GM12878 (cell line): ENCODE measurements around the gene XPNPEP2. TPM values are rescaled to one million over a fixed set of nuclear protein-coding genes. Genes with fewer than 3 reads are reported as not detected.

Experiments used
- ATAC-seq: fragments of 200-7000 bp; cut with Tn5 transposase; 3 replicates; pipeline ENCODE4 v1.9.1; 2020; ENCODE audit warnings: mild to moderate bottlenecking, moderate library complexity
- BruUV-seq: library from RNA; stranded (reverse); fragments of 400-500 nt; replicated peaks from 2 replicates; lab custom pipeline; 2021; lab: Mats Ljungman, UMichigan
- CTCF ChIA-PET: fragments of 300-600 bp; sonication (Branson Sonifier 250); formaldehyde crosslinking; extraction: SDS; loops from one replicate; lab custom pipeline; 2021; ENCODE audit warnings: inconsistent platforms; lab: Yijun Ruan, JAX
- POLR2A ChIA-PET: fragments of 350-600 bp; formaldehyde crosslinking; extraction: SDS; loops from one replicate; lab custom pipeline; 2021; ENCODE audit warnings: inconsistent platforms; lab: Charles Lee
- RAD21 ChIA-PET: fragments of 300-600 bp; sonication (Branson Sonifier 250); formaldehyde crosslinking; loops from one replicate; lab custom pipeline; 2023; ENCODE audit warnings: antibody characterized with exemption; ENCODE audit not compliant: unreplicated experiment; lab: Charles Lee
- SMC1A ChIA-PET: fragments of 300-600 bp; sonication (Branson Sonifier 250); formaldehyde crosslinking; loops from one replicate; lab custom pipeline; 2023; ENCODE audit not compliant: unreplicated experiment, uncharacterized antibody; lab: Charles Lee
- DNase-seq: peaks from one replicate; pipeline ENCODE4 v3.0.0-alpha.2; 2011; ENCODE audit warnings: low read depth, low spot score
- FAIRE-seq: peaks from 3 replicates; lab custom pipeline; 2011; peaks lifted over from hg19 to GRCh38; lab: Jason Lieb, UNC
- H2AFZ ChIP-seq: 2 replicates; pipeline ENCODE4 v1.6.0; 2011; ENCODE audit warnings: low read depth, low read length, control low read depth; ENCODE audit not compliant: control insufficient read depth
- H3K27ac ChIP-seq: 2 replicates; pipeline ENCODE4 v1.5.1; 2011; ENCODE audit warnings: control low read depth; ENCODE audit not compliant: control insufficient read depth, insufficient read depth
- H3K27me3 ChIP-seq, 2 experiments: replicated peaks in 1 of 2; 2 replicates each; pipeline versions ENCODE4 v1.6.0 to v1.6.1; 2011; ENCODE audit warnings: low read length in 1 of 2; ENCODE audit not compliant: control insufficient read depth in 2 of 2, insufficient read depth in 2 of 2
- H3K36me3 ChIP-seq, 2 experiments: 2 replicates each; pipeline ENCODE4 v1.5.1; 2011; ENCODE audit warnings: low read length in 1 of 2; ENCODE audit not compliant: control insufficient read depth in 2 of 2, insufficient read depth in 2 of 2
- H3K4me1 ChIP-seq: 2 replicates; pipeline ENCODE4 v1.6.1; 2011; ENCODE audit warnings: mild to moderate bottlenecking, low read length, moderate library complexity, mixed read lengths; ENCODE audit not compliant: control insufficient read depth, insufficient read depth
- H3K4me2 ChIP-seq: 2 replicates; pipeline ENCODE4 v1.6.0; 2011; ENCODE audit warnings: control low read depth; ENCODE audit not compliant: control insufficient read depth, insufficient read depth
- H3K4me3 ChIP-seq: fragments of 200-600 bp; sonication (generic); 2 replicates; pipeline ENCODE4 v1.5.1; 2016
- H3K79me2 ChIP-seq: 2 replicates; pipeline ENCODE4 v1.6.0; 2011; ENCODE audit warnings: low read length; ENCODE audit not compliant: control insufficient read depth, insufficient read depth
- H3K9ac ChIP-seq: 2 replicates; pipeline ENCODE4 v1.8.0; 2011; ENCODE audit warnings: low read length, control low read depth, mixed read lengths; ENCODE audit not compliant: control insufficient read depth, insufficient read depth
- H3K9me3 ChIP-seq: replicated peaks from 3 replicates; pipeline ENCODE4 v1.5.1; 2011; ENCODE audit warnings: mild to moderate bottlenecking, low read length; ENCODE audit not compliant: control insufficient read depth, insufficient read depth
- H4K20me1 ChIP-seq: 2 replicates; pipeline ENCODE4 v1.6.0; 2011; ENCODE audit not compliant: control insufficient read depth, insufficient read depth
- EZH2 ChIP-seq: IDR thresholded peaks from 2 replicates; pipeline ENCODE4 v1.6.1; 2012; ENCODE audit warnings: low read depth, mild to moderate bottlenecking, control low read depth, inconsistent platforms, low read length, borderline replicate concordance; ENCODE audit not compliant: control insufficient read depth
- RUNX3 ChIP-seq: IDR thresholded peaks from 2 replicates; pipeline ENCODE4 v1.6.1; 2012; ENCODE audit warnings: low read length, inconsistent platforms
- SMAD1 ChIP-seq: fragments of 450-650 bp; IDR thresholded peaks from 2 replicates; pipeline ENCODE4 v1.6.1; 2018; ENCODE audit warnings: mild to moderate bottlenecking, low read depth; ENCODE audit not compliant: partially characterized antibody
- WGBS: methylation state at CpG from one replicate; pipeline ENCODE4 v1.1.6; 2016; ENCODE audit warnings: low lambda C conversion rate; ENCODE audit not compliant: insufficient replicate concordance, insufficient coverage; ENCODE audit errors: missing lambda C conversion rate; 5-methylcytosine and 5-hydroxymethylcytosine counted together
- in situ Hi-C: fragments of 300-500 bp; cut with MboI; formaldehyde crosslinking; loops from 9 replicates; pipeline ENCODE4 v1.14.3; 2018; ENCODE audit warnings: mixed read lengths
- intact Hi-C: fragments of 100-400 bp; cut with micrococcal nuclease; formaldehyde crosslinking; loops from one replicate; pipeline ENCODE4 v1.14.2; 2022; ENCODE audit not compliant: unreplicated experiment
- polyA plus RNA-seq, 11 experiments: library from polyadenylated mRNA; depleted of rRNA in 4 of 11; unstranded in 6 of 11; stranded (reverse) in 5 of 11; fragments of >200 nt; fragmentation: Nextera tagmentation in 4 of 11; fragmentation: Illumina TruSeq in 1 of 11; extraction: Ambion mirVana in 4 of 11; extraction: Trizol in 1 of 11; gene quantifications; 1 replicate in 1 of 11; 2 replicates in 10 of 11; pipeline versions ENCODE4 v1.2.1 to v1.2.3, GENCODE V29; 2011 to 2016; ENCODE audit warnings: inconsistent platforms in 2 of 11, missing spikeins in 2 of 11, low read depth in 1 of 11
- total RNA-seq, 4 experiments: library from RNA; depleted of rRNA in 3 of 4; stranded (reverse); fragments of >200 nt in 3 of 4; fragmentation: Illumina TruSeq in 1 of 4; extraction: Trizol in 1 of 4; gene quantifications; 2 replicates each; pipeline versions ENCODE4 v1.2.1 to v1.2.3, GENCODE V29; 2013 to 2021

XPNPEP2 gene
- total and polyA plus RNA-seq, 10 of the 15 experiments (the other 5 are each of a cell fraction or from before 2014, with no cell fraction given) = 0.04 to 0.37 (median 0.15) TPM

DNA sequence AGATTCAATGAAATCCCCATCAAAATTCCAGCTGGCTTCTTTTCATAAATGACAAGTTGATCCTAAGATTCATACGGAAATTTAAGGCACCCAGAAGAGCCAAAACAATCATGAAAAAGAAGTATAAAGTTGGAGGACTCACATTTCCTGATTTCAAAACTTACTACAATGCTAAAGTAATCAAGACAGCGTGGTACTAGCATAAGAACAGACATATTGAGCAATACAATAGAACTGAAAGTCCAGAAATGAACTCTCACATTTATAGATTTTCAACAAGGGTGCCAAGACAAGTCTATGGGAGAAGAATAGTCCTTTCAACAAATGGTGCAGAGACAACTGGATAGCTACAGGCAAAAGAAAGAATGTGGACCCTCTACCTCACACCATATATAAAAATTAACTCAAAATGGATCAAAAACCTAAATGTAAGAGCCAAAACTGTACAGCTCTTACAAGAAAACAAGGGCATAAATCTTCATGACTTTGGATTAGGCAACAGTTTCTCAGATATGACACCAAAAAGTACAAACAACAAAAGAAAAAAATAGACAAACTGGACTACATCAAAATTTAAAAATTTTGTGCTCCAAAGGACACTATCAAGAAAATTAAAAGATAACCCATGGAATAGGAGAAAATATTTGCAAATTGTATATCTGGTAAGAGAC lies 69.5 kb downstream of the XPNPEP2 start (continued):
- no peak for TF ChIP-seq EZH2

DNA sequence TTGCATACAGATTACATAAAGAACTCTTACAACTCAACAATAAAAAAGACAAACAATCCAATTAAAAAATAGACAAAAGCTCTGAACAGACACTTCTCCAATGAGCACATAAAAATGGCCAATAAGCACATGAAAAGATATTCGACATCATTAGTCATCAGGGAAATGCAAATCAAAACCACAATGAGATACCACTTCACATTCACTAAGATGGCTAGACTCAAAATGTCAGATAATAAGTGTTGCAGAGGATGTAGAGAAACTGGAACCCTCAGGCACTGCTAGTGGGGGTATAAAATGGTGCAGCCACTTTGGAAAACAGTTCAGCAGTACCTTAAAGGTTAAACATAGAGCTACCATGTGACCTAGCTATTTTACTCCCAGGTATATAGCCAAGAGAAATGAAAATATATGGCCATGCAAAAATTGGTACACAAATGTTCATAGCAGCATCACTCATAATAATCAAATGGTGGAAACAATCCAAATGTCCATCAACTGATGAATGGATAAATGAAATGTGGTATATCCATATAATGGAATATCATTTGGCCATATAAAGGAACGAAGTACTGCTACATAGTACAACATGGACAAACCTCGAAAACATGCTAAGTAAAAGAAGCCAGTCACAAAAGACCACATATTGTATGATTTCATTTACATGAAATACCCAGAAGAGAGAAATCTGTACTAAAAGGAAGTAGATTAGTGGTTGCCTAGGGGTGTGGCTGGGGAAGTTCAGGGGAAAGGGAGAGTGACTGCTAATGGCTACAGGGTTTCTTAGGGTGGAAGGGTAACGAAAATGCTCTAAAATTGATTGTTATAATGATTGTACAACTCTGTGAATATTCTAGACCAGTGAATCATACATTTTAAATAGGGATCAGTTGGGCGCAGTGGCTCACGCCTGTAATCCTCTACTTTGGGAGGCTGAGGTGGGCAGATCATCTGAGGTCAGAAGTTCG lies 70.3 kb downstream of the XPNPEP2 start:
- H3K9ac ChIP-seq = no peak overlapping the region
- no peaks in the 10 kb centered on the region for H4K20me1 ChIP-seq
- in situ Hi-C loops (no loop called here), intact Hi-C loops (no loop called here)
- peak; percentile 79 for ATAC-seq
- 55% methylated on average over 7 of the region's 7 CpGs for whole genome bisulfite sequencing
- H3K79me2 ChIP-seq = no peaks in the 10 kb centered on the region
- ChIA-PET RAD21 (interaction anchor here (1.0 to 1.3 kb wide), 2 partner anchors 28 to 37 kb away, joined by 4 to 7 read pairs; no protein-coding TSS in a partner anchor), POLR2A (no interaction called here), CTCF (interaction anchor here (0.6 to 1.0 kb wide), 4 partner anchors 14 to 1357 kb away, joined by 3 to 5 read pairs (median 3); no protein-coding TSS in a partner anchor), SMC1A (interaction anchor here (0.9 to 1.8 kb wide), 5 partner anchors 12 to 26 kb away, joined by 3 to 5 read pairs (median 4); no protein-coding TSS in a partner anchor)
- H2AFZ ChIP-seq = no peak overlapping the region
- H3K27me3 ChIP-seq = no peaks in the 10 kb centered on the region
- no peak overlapping the region for H3K4me2 ChIP-seq
- BruUV-seq = no TSS peak
- no peaks in the 10 kb centered on the region; a peak in 1 of 4 replicates for H3K36me3 ChIP-seq
- no peak for DNase-seq
- FAIRE-seq = no peak
- 0 out of 2 replicates have a peak, but pooled peaks have one; percentile 8 for TF ChIP-seq RUNX3
- TF ChIP-seq SMAD1 = no peak
- no peaks in the 10 kb centered on the region for H3K4me1 ChIP-seq
- no peaks in the 10 kb centered on the region for H3K9me3 ChIP-seq
- H3K4me3 ChIP-seq = no peak overlapping the region
- H3K27ac ChIP-seq = no peak overlapping the region
